ENCODE results near the gene LGALS13.

- no peak for TF ChIP-seq CTCF (IDR thresholded peaks at IDR 0.05)
- TF ChIP-seq EP300 (IDR thresholded peaks at IDR 0.05) = no peak
Measured at GRCh38 chr19:39607021-39607420, 4.7 kb downstream of the LGALS13 start.
